GM19468 (cell line): ENCODE results near the gene PNKP.

Experiments
- ATAC-seq: cut with Tn5 transposase; IDR thresholded peaks from one replicate; pipeline ENCODE4 v1.9.1; 2021; ENCODE audit warnings: mild to moderate bottlenecking, moderate library complexity, moderate number of reproducible peaks; ENCODE audit not compliant: unreplicated experiment; ENCODE audit errors: extremely low read depth

Gene PNKP

DNA sequence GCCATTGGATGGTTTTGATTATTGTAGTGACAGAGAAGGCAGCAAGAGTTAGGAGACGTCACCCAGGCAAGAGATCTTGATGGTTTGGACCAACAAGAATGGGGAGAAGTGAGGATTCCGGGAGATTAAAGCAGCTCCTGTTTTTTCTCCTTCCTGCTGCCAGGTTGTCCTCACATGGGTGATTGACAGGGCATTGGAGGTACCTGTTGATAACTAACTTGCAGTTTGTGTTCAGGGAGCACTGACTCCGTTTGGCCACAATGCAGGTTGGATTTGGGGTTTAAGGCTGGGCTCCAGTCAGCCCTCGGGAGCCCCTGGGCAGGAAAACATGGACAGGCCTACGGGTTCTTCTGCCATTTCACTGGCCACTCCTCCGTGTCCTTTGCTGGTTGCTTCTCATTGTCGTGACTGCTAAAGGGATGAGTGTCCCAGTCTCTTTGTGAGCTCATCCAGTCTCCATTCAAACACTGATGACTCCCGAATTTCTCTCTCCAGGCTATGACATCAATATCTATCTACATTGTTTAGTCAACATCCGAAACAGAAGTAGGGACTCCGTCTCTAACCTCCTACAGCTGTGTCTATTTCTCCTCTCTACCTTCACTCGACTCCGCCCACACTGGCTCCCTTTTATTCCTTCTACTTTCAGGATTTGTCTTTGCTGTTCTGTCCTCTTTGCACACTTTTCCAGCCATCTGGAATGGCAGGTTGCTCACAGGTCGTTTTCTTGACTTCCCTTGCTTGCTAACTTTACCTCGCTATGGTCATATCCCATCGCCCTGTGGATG lies 17.7 kb downstream of the PNKP start:
- ATAC-seq, result no peak

DNA sequence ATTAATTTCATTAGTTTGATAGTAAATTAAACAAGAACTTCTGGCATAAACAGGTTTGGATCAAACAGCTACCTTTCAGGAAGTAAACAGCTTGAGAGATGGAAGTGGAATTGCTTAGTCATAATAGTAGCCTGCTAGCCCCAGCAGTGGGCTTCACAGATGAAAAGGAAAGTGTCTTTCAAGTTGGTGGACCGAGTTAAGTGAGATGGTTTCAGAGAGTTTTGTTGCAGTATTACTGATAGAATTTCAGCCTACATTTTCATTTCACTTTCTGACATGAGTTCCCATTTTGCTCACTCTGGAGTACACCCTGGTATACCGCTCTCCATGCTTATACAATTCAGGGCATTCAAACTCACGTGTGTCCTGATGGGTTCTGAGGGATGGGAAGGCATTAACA lies 18.4 kb downstream of the PNKP start:
- ATAC-seq, result no peak

DNA sequence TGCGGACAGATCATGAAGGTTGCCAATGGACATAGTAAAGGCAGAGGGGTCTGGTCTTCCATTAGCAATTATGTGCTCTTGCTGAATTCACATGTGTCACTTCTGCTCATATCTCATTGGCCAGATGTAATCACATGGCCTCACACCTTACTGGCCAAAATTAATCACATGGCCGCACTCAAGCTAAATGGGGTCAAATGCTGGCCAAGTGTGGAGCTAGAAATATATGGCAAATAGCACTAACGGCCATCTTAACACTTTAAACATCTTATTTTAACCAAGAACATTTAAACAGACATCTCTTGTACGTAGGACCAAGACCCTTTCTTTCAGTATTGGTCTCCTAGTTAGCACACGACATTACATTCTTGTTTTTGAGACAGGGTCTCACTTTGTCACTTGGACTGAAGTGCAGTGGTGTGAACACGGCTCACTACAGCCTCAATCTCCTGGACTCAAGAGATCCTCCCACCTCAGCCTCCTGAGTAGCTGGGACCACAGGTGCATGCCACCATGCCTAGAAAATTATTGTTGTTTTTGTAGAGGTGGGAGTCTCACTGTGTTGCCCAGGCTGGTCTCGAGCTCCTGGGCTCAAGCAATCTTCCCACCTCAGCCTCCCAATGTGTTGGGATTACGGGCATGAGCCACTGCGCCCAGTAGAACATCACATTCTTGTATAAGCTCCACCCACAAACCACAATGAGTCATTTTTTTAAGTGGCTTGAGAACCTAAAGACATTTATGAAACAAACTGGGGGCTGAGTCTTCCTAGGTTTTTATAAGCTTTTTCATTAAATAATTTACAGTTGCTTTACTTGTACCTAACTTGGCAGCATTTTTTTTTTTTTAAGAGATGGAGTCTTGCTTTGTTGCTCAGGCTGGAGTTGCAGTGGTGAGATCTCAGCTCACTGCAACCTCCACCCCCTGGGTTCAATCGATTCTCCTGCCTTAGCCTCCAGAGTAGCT lies 19.4 kb downstream of the PNKP start:
- ATAC-seq, result no peak

DNA sequence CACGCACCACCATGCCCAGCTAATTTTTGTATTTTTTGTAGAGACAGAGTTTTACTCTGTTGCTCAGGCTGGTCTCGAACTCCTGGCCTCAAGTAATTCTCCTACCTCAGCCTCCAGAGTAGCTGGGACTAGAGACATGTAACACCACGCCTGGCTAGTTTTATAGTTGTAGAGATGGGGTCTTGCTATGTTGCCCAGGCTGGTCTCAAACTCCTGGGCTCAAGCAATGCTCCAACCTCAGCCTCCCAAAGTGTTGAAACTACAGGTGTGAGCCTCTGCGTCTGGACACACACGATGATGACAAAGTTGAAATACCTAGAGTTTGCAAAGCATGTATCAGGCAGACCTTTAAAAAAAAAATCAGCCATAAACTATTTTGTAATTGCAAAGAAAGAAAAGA lies 21.0 kb downstream of the PNKP start:
- no peak for ATAC-seq

DNA sequence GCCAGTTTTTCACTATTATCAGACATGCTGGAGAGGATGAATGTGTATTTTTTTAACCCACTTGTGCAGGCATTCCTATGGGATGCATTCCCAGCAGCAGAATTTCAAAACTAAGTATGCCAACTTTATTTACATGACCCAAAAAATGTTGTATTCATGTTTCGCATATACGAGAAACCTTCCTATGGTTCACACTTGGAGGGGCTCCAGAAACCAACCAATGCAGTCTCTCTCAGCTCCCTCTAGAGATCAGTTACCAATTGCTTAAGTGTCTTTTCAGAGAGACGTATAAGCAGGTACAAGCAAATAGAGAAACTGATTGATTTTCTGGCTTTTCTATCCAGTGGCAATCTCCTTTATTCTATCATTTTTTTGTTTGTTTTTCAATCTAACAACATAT lies 22.0 kb downstream of the PNKP start:
- no peak for ATAC-seq

DNA sequence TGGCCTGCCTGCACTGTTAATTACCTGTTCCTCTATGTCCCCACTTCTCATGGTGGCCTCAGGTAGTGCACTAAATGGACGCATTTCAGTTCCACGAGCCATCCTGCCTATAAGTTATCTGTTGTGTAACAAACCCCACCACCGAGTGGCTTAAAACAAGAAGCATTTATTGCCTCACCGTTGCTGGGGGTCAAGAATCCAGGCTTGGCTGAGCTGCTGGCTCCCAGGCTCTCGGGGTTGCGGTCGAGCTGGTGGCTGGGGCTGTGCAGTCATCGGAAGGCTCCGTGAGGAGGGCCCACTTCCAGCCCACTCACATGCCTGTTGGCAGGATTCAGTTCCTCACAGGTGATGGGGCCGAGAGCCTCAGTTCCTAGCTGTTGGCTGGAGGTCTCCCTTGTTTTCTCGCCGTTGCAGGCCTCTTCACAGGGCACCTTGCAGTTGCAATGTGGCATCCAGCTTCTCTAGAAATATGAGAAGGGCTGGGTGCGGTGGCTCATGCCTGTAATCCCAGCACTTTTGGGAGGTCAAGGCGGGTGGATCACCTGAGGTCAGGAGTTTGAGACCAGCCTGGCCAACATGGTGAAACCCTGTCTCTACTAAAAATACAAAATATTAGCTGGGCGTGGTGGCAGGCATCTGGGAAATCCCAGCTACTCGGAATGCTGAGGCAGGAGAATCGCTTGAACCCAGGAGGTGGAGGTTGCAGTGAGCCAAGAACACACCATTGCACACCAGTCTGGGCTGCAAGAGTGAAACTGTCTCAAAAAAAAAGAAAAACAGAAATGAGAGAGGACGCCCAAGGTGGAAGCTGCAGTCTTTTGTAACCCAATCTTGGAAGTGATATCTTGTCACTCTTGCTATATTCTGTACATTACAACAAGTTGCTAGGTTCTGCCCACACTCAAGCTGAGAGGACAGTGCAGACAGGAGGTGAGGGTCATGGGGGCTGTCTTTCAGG lies 23.0 kb downstream of the PNKP start:
- no peak for ATAC-seq

DNA sequence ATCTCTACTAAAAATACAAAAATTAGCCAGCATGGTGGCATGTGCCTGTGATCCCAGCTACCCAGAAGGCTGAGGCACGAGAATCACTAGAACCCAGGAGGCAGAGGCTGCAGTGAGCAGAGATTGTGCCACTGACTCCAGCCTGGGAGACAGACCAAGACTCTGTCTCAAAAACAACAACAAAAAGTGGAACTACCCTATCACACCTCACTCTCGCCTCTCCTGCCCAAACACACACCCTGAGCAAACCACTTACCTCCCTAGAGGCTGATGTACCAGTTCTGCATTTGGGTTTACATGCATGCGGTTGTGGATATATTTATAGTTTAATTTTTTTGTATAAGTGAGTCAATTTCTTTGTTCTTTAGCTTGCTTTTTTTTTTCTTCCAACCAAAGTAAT lies 24.1 kb downstream of the PNKP start:
- ATAC-seq, result no peak

DNA sequence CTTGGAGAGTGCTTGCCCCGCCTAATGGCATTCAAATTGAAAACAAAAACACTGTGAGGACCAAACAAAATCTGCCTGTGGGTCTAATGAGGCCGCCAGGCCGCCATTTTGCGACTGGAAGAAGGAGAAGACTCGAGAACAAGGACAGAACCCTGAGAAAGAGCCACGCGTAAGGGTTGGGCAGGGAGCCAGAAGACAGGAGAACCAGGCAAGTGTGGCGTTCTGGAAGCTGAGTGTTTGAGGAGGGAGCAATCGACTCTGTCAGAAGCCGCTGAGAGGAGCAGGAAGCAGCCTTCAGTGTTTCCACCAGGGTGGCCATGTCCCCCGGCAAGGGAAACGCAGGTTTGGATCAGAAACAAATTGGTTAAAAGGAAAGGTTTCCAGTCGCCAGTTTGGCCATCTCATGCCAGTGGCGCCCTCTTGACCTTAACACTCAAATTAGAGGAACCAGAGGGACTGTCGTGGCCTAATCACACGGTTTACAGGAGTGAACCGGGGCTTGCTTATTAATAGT lies 26.6 kb downstream of the PNKP start:
- ATAC-seq, result no peak

DNA sequence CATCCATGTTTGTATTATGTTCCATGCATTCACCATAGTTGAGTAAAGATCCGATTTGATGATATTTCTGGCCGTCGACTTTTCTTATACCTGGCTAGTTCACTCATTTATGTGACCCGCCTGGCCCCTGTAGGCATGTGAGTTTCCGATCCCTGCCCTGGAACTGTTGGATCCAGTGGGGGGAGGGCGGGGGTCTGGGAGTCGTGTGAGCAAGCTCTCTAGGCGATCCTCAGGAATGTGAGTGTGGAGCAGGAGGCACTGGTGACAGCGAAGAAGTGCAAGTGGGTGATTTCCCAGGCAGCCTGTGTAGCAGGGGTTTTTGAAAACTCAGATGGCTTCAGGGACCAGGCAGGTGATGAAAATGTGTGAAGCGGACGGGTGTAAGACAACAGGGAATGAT lies 27.1 kb downstream of the PNKP start:
- ATAC-seq, result no peak

DNA sequence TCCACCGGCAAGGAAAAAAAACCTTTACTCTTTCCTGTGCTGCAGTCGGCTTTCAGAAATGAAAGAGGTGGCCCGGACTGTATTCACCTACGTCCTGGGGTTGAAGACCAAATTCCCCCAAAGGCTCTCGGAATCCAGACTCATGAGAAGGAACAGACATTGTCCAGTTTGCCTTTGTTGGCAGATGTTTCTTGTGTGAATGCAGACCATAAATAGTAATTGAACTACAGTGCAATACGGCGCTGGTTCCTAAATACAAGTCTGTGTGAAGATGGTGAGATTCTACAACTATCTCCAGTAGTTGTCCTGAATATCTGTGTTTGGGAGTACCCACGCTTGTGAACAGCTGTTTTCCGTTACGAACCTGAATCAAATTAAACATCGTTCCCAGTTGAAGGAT lies 27.7 kb downstream of the PNKP start:
- ATAC-seq, result no peak

DNA sequence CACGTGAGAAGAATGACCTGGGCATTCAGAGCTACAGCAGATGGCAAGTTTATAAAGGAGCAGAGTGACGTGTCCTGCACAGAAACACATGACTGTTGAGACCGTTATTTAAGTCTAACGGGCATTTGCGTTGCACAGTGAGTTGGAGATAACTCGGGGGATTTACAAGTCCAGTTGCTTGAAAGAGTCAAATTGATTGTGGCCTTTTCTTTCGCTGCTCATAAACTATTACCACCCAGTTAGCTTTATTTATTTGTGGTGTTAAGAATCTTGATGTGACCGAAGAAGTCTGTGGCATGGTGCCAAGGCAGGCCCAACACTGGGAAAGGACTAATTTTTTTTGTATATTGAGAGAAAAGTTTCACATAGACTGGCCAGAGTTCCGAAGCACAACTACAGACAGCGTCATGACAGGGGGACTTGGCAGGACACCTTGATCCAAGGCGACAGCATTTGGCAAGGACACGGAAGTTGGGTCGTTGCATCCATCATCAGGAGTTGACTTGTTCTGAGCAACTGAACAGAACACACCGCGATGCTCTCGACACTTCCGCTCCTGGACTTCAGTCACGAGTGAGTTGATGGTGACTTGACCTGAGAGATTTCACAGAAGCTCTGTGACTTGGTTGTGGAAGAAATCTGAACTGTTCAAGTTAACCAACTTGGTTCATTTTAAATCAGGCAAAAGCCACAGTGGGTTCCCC lies 28.3 kb downstream of the PNKP start:
- no peak for ATAC-seq

DNA sequence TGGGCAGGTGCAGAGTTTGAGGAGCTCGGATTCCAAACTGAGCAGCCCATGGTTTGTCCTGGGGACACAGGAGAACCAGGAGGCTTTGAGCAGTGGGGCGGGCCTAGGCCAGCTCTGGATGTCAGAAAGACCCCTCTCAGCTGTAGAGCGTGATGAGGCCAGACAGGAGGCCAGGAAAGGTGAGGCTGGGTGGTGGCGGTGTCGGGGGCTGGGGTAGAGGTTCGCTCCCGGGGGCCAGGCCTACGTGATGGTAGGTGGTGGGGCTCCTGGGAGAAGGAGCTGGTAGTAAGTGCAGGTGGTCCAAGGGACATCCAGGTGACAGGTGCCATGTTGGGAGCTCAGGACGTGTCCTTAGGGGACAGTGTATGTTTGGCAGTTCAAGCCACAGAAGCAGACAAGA lies 30.0 kb downstream of the PNKP start:
- no peak for ATAC-seq

DNA sequence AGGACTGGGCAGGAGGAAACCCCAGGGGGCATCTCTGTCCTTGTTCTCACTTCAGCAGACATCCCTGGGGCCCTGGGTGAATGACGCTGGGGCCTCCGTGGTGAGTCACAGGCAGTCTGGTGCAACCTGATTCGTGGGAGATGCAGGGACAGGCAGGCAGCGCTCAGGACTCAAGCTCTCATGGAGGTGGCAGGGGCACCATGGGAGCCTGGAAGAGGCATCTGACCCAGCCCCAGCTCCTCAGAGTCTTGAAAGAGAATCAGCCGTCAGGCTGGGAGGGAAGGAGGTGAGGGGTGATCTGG lies 30.4 kb downstream of the PNKP start:
- ATAC-seq, result no peak

DNA sequence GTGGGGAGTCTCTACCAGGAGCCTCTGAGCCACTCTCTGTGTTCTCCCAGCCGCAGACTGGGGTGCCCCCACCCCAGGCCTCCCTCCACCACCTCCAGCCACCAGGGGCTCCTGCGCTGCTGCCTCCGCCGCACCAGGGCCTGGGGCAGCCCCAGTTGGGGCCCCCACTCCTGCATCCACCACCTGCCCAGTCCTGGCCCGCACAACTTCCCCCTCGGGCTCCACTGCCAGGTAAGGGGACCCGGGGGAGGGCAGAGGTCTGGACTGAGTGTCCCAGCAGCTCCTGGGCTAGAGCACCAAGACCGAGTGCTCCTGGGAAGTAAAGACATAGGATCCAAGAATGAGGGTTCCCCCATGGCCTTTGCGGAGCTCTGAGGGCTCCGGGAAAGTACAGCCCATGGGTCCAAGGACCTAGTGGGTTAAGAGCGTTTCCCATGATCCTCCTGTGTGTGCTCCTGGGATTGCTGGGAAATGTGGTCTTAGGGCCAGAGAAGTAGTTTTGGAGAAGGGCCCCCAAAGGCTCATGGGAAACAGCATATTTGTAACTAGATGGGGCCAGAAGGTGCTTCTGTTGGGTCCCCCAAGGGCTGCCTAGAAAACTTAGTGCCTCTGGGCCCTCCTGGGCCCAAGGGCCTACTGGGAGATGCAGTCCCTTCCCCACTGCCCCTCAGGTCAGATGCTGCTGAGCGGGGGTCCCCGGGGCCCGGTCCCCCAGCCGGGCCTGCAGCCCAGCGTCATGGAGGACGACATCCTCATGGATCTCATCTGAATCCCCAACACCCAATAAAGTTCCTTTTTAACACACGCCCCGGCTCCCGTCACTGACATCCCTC lies 31.0 kb downstream of the PNKP start:
- no peak for ATAC-seq

DNA sequence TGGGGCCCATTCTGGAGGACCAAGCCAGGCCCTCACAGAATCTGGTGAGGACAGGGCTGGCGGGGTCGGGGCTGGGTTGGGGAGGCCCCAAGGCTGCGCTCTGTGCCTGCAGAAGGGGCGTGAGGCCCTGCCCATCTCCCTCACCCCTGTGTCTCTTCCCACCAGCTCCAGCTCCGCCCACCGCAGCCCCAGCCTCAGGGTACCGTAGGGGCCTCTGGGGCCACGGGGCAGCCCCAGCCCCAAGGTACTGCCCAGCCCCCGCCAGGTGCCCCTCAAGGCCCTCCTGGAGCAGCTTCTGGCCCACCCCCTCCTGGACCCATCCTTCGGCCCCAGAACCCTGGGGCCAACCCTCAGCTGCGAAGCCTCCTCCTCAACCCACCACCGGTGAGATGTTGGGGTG lies 31.8 kb downstream of the PNKP start:
- ATAC-seq, result no peak

DNA sequence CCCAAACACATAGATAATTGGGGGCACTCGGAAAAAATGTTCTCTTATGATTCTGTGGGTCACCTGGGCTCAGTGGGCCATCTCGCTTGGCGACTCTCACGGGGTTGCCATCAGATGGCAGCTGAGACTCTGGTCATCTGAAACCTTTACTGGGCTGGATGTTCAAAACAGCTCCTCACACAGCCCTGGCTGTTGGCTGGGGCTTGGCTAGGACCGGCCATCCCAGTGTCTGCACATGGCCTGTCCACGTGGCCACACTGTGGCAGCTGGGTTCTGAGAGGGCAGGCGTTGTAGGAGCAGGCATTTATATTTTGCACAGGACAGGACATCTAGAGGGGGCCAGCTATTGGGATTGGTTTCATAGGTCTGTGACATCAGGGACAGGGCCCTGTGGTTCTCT lies 33.8 kb downstream of the PNKP start:
- ATAC-seq, result no peak

DNA sequence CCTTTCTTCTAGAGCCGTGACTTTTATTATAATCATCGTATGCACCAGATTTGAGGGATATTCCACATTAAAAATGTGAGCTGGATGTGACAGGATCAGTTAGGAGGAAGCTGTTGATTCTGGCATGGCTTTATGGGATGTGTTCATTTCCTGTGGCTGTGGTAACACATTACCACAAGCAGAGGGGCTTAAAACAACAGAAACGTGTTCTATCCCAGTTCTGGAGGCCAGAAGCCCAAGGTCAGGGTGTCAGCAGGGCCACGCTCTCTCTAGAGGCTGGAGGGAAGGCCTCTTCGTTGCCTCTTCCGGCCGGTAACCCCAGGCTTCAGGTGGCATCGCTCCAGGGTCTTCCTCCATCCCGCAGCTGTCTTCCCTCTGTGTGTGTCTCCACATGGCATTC lies 34.8 kb downstream of the PNKP start:
- ATAC-seq, result no peak

DNA sequence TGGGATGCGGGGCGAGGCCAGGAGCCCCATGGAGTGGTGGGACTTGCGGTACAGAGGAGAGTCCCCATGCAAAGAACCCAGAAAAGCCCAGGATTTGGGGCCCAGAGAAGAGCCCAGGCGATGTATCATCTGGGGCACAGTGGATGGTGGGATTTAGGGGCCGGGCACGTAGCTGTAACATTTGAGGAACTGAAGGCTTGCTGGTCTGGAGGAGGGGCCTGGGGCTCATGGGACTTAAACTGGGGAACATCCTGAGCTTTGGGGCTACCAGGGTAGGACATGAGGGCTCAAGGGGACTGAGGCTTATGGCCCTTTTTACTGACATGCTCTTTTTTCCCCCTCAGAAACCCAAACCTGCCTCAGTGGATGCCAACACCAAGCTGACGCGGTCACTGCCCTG lies 35.8 kb downstream of the PNKP start:
- ATAC-seq, result no peak

DNA sequence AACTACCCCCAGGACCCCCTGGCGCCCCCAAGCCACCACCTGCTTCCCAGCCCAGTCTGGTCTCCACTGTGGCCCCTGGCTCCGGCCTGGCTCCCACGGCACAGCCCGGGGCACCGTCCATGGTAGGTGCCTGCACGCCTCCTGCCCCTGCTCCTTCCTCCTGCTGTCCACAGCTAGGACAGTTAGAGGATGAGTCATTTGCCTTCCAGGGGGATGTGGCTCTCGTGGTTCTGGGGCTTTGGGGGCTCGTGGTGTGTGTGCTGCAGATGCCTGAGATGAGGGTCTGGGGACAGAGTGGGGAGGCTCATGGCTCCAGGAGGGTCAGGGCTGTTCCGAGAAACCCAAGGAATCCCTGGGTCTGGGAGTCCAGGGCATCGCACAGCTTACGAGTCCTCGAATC lies 36.6 kb downstream of the PNKP start:
- no peak for ATAC-seq
